GM12892 (cell line): ENCODE measurements around the gene LRIT2.

Source experiments
- DNase-seq: peaks from one replicate; pipeline ENCODE4 v3.0.0; 2011; ENCODE audit not compliant: insufficient read length
- FAIRE-seq: peaks from 2 replicates; lab custom pipeline; 2011; peaks lifted over from hg19 to GRCh38; lab: Jason Lieb, UNC
- POLR2A ChIP-seq: IDR thresholded peaks from 2 replicates; pipeline ENCODE4 v1.6.1; 2011; ENCODE audit warnings: low read depth, low read length, control low read depth
- POLR2AphosphoS5 ChIP-seq: IDR thresholded peaks from 2 replicates; pipeline ENCODE4 v1.6.1; 2011; ENCODE audit warnings: low read depth, low read length, control low read depth
- TAF1 ChIP-seq: IDR thresholded peaks from 2 replicates; pipeline ENCODE4 v1.6.1; 2011; ENCODE audit warnings: low read depth, mild to moderate bottlenecking, control low read depth, low read length, borderline replicate concordance

LRIT2 gene

DNA sequence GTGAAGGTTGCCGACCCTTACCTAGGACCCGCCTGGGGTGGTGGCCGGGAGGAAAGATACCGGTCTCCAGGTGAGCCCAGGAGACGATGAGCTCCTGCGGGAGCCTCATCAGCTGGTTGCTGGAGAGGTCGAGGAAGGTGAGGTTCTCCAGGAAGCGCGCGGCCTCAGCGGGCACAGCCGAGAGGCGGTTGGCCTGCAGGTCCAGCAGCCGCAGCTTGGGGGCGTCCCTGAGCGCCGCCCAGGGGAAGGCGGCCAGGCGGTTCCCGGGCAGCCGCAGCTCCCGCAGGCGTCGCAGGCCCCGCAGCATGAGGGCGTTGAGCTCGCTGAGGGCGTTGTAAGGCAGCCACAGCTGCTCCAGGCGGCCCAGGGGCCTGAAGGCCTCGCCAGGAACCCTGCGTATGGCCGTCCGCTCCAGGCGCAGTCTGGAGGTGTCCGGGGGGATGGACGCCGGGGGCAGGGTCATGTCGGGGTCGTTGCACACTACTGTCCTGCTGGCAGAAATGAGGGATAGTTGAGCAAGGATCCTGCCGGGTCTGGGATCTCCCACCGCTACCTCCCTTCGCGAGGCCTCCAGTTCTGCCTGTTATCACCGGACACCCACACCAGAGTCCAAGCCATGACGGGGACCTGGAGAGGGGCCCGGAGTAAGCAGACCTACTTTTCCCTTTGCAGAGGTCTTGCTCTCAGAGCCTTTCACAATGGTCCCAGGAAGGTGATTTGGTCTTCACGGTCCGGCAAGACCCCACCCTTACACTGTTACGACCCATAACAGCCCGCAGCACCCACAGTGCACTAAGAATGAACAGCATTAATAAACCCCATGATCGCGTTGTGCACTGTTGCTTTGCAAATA, 12.1 kb upstream of the LRIT2 start:
- FAIRE-seq (no peak), DNase-seq (no peak)
- TF ChIP-seq POLR2AphosphoS5: no peak
- TF ChIP-seq TAF1: no peak
- TF ChIP-seq POLR2A: no peak

DNA sequence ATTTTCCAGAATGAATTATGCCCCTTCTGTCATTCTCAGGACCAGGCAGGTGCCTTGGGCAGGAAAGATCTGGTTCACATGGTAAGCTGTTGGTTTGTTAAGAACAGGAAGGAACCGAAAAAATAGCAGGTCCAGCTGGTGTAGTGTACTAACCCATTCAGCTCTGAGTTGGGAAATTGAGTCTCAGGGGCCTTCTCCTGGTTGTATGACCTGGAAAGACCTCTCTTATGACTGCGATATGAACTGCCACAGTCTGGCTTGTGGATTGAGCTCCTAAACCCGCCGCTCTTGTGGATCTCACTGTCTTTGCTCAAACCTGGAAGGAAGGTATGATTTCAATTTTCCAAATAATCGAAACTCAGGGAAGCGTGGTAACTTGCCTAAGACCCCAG, 11.5 kb upstream of the LRIT2 start:
- no peak for FAIRE-seq
- DNase-seq: no peak
- TF ChIP-seq TAF1 (no peak), POLR2AphosphoS5 (no peak), POLR2A (no peak)

DNA sequence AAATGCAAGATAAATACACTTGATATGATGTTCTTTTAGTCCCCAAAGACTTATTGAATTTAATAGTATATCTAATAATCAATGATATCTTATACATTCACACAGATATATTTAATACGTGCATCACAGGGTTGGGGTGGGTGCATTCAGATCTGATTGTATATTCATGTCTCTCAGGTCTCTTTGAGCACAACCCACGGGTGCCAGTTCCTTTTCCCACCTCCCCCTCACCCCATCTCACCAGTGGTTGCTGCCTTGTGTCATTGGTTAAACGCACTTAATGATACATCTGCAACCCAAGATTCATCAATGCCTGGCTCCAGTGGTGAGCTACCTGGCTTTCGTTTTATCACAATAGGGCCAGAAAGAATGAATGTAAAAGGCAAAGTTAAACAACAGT, 9.8 kb upstream of the LRIT2 start:
- FAIRE-seq: no peak

GRCh38 chr10:84234479-84234878, 9.1 kb upstream of the LRIT2 start:
- DNase-seq (no peak), FAIRE-seq (no peak)
- no peak for TF ChIP-seq POLR2AphosphoS5
- TF ChIP-seq TAF1: no peak
- TF ChIP-seq POLR2A: no peak

More for the DNA sequence above, 9.8 kb upstream of the LRIT2 start:
- no peak for DNase-seq
- no peak for TF ChIP-seq POLR2AphosphoS5
- no peak for TF ChIP-seq POLR2A
- no peak for TF ChIP-seq TAF1

DNA sequence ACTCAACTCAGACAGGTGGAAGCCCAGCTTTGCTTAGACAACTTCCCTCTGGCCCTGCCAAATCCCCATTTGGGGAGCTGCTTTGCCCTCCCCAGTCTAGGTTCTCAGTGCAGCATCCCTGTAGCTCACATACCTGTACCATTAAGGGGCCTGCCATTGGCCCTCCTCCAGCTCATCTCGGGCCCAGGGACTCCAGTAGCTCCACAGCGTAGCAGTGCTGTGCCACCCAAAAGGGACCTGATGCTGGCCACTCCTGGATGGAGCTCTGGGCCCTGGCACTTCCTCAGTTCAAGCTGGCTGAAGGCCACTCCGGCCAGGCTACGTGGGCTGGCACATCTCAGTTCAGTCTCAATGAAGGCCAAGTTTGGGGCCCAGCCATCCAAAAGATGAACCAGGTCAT, 8.6 kb upstream of the LRIT2 start:
- FAIRE-seq: no peak
- TF ChIP-seq POLR2A (no peak), POLR2AphosphoS5 (no peak), TAF1 (no peak)

DNA sequence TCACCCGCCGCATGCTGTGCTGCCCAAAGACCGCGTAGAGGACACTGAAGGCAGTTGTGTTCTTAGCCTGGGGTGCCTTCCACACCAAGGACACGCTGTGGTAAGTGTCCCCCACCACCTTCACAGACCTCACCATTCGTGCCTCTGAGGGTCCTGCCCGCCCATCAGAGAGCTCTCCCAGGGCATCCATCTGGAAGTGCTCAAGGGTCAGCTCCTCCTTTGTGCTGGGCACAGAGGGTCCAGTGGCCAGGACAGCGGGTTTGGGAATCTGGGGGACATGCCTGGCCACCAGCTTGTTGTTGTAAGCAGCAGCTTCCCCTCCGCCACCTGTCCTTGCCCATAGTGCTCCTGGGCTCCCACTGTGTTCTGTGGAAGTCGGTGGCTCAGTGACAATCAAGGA, 7.0 kb upstream of the LRIT2 start:
- DNase-seq: no peak
- FAIRE-seq: no peak
- no peak for TF ChIP-seq TAF1
- no peak for TF ChIP-seq POLR2A
- TF ChIP-seq POLR2AphosphoS5: no peak

More for the DNA sequence above, 8.6 kb upstream of the LRIT2 start:
- no peak for DNase-seq

DNA sequence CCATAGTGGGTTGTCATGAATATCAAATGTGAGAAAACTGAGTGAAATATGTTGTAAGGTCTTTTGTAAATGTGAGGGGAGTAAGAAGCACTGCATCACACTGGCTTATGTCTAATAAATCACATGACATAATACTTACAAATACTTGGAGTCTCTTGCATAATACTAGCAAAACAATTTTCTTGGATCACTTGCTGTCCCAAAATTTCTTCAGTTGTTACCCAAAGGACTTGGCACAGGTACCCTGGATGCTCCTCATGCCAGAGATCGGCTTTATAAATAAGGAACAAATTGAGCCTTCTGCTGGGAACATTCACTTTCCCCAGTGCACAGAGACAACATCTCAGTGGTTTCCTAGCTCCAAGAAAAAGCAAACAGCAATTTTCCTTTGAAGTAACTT, 5.0 kb upstream of the LRIT2 start:
- TF ChIP-seq POLR2A (no peak), TAF1 (no peak)
- DNase-seq (no peak), FAIRE-seq (no peak)

DNA sequence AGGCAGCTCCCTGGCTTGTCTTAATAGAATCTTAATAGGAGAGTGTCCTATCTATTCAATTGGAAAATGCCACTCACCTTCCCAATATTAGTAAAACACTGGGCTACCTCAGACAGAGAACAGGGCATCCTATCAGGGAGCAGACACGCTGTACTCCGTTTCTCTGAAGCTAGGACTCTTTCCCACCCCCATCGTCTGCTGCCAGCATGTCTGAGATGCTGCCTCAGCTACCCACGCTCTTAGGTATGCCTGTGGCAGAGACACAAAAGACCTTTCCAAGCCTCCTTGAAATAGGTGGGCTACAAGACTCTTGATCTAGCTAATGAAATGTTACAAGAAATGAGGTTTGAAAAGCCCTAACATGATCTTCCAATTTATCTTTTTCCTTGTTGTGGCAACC, 2.5 kb upstream of the LRIT2 start:
- DNase-seq: no peak
- FAIRE-seq: no peak
- no peak for TF ChIP-seq TAF1
- no peak for TF ChIP-seq POLR2AphosphoS5
- no peak for TF ChIP-seq POLR2A

- no peak for TF ChIP-seq POLR2AphosphoS5
- no peak for TF ChIP-seq TAF1
- no peak for TF ChIP-seq POLR2A
- no peak for DNase-seq
- FAIRE-seq: no peak
These were observed 1.3 kb upstream of the LRIT2 start for GRCh38 chr10:84226616-84227015.

GRCh38 chr10:84224411-84225028, 824 bp downstream of the LRIT2 start:
- TF ChIP-seq POLR2A (no peak), TAF1 (no peak), POLR2AphosphoS5 (no peak)
- DNase-seq (no peak), FAIRE-seq (no peak)

DNA sequence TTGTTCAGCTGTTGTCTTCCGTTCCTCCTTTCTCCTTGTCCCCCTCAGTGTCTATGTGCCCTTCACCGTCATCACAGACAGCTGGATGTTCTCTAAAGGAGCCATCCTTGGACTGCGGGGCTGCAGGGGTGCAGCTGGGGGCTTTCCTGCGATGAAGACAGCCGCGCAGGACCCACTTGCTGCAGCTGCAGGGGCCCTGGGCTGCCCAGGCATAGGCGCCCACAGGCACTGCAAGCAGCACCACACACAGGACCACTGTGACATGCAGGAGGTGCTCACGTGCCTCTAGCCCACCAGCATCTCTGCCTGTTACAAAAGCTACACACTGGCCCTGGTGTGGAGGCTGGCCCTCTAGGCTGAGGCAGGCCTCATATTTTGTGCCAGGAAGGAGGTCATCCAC, 3.4 kb downstream of the LRIT2 start:
- TF ChIP-seq POLR2AphosphoS5: no peak
- no peak for TF ChIP-seq TAF1
- no peak for TF ChIP-seq POLR2A
- DNase-seq: no peak
- no peak for FAIRE-seq

- TF ChIP-seq POLR2AphosphoS5 (no peak), TAF1 (no peak), POLR2A (no peak)
- FAIRE-seq (no peak), DNase-seq (no peak)
These were observed 7.6 kb downstream of the LRIT2 start for GRCh38 chr10:84217746-84218145.

GRCh38 chr10:84216834-84217233, 8.5 kb downstream of the LRIT2 start:
- FAIRE-seq (no peak), DNase-seq (no peak)
- TF ChIP-seq TAF1 (no peak), POLR2A (no peak), POLR2AphosphoS5 (no peak)
